ENCODE measurements around the gene SMYD3.

DNA sequence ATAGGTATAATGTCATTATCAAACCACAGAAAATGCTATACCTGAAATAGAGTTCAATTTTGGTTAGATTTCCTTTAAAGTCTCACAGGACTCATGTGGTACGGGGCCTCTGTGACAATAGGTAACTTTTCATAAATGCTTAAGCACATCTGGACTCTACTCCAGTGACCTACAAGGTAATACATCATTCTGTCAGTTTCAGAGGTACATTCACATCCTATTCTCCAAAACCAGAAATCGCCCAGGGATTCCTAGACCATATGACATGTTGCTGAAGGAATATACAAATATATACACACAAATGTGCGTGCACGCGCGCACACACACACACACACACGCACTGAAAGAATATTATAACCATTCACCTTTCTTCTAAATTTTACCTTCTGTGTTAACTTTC is 311.8 kb downstream of the SMYD3 start:
- TF ChIP-seq, protein P1, sequence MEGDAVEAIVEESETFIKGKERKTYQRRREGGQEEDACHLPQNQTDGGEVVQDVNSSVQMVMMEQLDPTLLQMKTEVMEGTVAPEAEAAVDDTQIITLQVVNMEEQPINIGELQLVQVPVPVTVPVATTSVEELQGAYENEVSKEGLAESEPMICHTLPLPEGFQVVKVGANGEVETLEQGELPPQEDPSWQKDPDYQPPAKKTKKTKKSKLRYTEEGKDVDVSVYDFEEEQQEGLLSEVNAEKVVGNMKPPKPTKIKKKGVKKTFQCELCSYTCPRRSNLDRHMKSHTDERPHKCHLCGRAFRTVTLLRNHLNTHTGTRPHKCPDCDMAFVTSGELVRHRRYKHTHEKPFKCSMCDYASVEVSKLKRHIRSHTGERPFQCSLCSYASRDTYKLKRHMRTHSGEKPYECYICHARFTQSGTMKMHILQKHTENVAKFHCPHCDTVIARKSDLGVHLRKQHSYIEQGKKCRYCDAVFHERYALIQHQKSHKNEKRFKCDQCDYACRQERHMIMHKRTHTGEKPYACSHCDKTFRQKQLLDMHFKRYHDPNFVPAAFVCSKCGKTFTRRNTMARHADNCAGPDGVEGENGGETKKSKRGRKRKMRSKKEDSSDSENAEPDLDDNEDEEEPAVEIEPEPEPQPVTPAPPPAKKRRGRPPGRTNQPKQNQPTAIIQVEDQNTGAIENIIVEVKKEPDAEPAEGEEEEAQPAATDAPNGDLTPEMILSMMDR (IDR thresholded peaks at IDR 0.05; ENCODE audit: poor library complexity) = no peak
- TF ChIP-seq EZH2 (IDR thresholded peaks at IDR 0.05; ENCODE audit: borderline replicate concordance) (no peak), EZH2phosphoT487 (IDR thresholded peaks at IDR 0.05; ENCODE audit: low read depth, severe bottlenecking, unreplicated experiment) (no peak)

Measured in hepatocyte (in vitro differentiated cells).